ENCODE measurements around the gene SS18L1.

The SS18L1 gene

GRCh38 chr20:62118113-62119043, 25.2 kb upstream of the SS18L1 start:
- no peak for DNase-seq
- in situ Hi-C loops (cut with MboI; ENCODE audit: low pct_unique_long_range_greater_than_20kb, low sequenced_read_pairs): no loop called here

GRCh38 chr20:62119115-62119514, 24.5 kb upstream of the SS18L1 start:
- no peak for DNase-seq
- in situ Hi-C loops (cut with MboI; ENCODE audit: low pct_unique_long_range_greater_than_20kb, low sequenced_read_pairs): no loop called here

DNA sequence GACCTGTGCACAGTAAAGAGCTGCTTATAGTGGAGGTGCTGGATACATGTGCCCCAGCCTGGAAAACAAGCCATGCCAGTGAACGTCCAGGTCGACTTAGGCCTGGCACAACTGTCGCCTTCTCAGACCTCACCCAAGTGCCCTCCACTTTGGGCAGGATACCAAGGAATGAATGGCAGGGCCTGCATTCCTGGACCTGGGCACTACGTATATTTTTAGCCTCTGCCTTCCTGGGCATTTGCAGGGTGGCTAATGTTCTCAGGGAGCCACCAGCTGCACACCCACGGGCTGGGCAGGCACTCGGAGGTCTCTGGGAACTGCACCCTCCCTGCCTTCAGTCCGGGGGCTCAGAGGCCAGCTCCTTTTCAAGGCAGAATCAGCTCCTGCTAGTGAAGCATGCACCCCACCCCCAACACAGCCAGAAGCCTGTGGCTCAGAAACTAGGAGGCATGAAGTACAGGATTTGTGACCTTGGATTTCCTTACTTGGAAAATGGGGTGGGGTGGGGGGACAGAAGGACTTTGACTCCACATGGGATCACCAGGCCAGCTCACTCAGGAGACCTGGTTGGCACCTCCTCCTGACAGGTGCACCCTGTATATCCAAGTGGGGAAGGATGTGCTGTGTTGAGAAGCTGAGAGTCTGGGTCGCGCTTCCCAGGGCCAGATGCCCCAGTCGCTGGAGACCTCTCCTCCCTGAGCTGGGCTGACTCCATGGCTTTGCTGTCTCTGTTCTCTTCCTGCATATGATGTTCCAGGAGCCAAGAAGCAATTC, 23.8 kb upstream of the SS18L1 start:
- no peak for DNase-seq
- in situ Hi-C loops (cut with MboI; ENCODE audit: low pct_unique_long_range_greater_than_20kb, low sequenced_read_pairs): no loop called here

DNA sequence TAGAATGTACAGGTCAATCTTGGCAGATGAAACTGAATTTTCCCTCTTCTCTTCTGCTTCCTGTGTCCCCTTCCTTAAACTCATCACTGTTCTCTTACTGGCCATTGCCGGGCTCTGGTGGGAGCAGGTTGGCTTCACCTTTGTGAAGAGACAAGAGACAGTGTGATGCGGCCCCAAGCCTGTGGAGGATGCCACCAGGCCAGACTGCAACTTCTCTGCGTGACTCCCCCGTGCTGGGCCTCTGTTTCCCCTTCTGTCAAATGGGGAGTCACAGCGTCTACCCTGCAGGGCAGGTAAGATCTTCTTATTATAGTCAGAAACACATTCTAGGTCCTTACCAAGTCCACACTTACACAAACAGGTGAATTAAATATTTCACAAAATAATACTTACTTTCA, 23.2 kb upstream of the SS18L1 start:
- in situ Hi-C loops (cut with MboI; ENCODE audit: low pct_unique_long_range_greater_than_20kb, low sequenced_read_pairs): no loop called here
- DNase-seq: no peak

DNA sequence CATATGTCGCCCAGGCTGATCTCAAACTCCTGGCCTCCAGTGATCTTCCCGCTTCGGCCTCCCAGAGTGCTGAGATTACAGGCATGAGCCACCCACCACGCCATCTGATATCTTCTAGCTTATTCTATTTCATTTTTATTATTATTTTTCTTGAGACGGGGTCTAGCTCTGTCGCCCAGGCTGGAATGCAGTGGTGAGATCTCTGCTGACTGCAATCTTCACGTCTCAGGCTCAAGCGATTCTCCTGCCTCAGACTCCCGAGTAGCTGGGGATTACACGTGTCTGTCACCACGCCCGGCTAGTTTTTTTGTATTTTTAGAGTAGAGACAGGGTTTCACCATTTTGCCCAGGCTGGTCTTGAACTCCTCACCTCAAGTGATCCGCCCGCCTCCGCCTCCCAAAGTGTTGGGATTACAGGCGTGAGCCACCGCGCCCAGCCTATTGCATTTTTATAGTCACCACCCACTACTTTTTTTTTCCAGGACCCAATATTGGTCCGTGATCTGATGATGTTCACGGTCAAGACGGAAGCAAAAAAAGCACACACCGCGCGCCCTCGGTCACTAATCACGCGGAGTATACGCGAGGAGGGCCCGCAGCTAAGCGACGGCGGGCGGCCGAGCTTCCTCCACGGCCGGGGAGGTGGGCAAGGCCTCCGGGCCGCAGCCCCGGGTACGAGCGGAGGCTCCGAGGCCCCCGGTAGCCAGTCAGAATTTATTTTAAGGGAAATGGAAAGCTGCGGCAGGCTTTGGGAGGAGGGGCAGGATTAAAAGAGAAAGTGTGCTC, 22.4 kb upstream of the SS18L1 start:
- in situ Hi-C loops (cut with MboI; ENCODE audit: low pct_unique_long_range_greater_than_20kb, low sequenced_read_pairs): no loop called here
- no peak for DNase-seq

GRCh38 chr20:62121776-62122653, 21.6 kb upstream of the SS18L1 start, which contains the start of gene LSM14B:
LSM14B (plus strand) TSS chr20:62122475; CDS start chr20:62122667, 192 bp downstream.
- in situ Hi-C loops (cut with MboI; ENCODE audit: low pct_unique_long_range_greater_than_20kb, low sequenced_read_pairs): no loop called here
- peak; percentile 96 for DNase-seq

- in situ Hi-C loops (cut with MboI; ENCODE audit: low pct_unique_long_range_greater_than_20kb, low sequenced_read_pairs): no loop called here
- no peak for DNase-seq
Observed at GRCh38 chr20:62122654-62123449, 20.7 kb upstream of the SS18L1 start.

DNA sequence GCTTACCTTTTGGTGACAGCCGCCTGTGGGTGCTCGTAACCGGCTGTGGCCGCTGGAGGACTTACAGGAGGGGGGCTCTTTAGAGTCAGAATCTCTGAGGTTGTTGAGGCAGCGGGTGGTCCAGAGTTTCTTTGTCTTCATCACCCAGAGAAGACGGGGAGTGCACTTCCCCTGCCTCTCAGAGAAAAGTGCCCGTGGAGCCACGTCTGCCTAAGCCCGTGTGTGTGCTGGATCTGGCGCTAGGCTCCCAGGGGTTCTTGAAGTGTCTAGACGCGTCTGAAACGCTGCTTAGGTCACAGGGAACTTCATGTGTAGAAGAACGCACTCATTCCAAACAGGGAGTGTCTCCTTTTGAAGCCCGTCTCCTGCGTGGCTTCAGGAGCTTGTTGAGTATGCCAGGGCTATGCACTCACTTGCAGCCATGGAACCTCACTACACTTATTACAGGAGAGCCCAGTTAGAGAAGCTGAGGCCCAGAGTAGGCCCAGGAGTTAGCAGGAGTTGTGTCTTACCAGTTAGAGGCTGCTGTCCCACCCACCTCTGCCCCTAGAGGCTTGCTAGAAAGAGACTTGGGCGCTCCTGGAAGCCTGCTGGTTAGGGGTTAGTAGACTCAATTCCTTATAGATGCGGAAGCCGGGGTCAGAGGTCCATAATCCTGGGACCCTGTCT, 20.0 kb upstream of the SS18L1 start:
- in situ Hi-C loops (cut with MboI; ENCODE audit: low pct_unique_long_range_greater_than_20kb, low sequenced_read_pairs): no loop called here
- peak; percentile 38 for DNase-seq

DNA sequence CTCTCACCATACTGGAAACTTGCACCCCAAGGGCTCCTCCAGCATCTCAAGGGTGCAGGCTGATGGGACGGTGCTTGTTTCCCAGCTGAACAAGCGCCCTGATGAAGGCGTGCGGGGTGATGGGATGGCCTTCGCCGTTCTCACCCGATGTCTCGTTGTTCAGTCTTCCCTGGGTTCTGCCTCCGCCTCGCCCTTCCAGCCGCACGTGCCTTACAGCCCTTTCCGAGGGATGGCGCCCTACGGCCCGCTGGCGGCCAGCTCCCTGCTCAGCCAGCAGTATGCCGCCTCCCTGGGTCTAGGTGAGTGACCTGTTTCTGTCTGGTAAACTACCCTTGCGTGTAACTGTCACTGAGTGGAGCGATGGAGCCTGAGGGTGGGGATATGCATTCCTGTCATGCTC, 17.4 kb upstream of the SS18L1 start:
- in situ Hi-C loops (cut with MboI; ENCODE audit: low pct_unique_long_range_greater_than_20kb, low sequenced_read_pairs): no loop called here
- DNase-seq: no peak

DNA sequence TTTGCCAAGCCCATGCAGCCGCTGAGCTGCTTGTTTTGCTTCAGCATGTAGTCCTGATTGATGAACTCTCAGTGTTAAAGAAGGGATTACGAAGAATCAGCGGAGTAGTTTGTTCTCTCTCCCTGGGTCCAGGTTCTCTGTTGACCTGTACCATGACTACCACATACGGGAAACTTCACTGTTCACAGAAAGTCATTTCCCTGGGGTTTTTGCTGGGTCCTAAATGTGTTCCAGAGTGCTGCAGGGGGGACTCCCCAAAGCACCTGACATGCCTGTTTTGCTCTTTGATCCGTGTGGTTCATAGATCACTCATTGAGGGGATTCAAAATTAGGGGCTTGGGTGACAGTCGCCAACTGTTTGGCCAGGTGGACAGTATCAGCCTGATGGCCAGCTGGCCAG, 15.8 kb upstream of the SS18L1 start:
- in situ Hi-C loops (cut with MboI; ENCODE audit: low pct_unique_long_range_greater_than_20kb, low sequenced_read_pairs): no loop called here
- no peak for DNase-seq

- no peak for DNase-seq
- in situ Hi-C loops (cut with MboI; ENCODE audit: low pct_unique_long_range_greater_than_20kb, low sequenced_read_pairs): no loop called here
Observed at GRCh38 chr20:62128502-62128901, 15.1 kb upstream of the SS18L1 start.

DNA sequence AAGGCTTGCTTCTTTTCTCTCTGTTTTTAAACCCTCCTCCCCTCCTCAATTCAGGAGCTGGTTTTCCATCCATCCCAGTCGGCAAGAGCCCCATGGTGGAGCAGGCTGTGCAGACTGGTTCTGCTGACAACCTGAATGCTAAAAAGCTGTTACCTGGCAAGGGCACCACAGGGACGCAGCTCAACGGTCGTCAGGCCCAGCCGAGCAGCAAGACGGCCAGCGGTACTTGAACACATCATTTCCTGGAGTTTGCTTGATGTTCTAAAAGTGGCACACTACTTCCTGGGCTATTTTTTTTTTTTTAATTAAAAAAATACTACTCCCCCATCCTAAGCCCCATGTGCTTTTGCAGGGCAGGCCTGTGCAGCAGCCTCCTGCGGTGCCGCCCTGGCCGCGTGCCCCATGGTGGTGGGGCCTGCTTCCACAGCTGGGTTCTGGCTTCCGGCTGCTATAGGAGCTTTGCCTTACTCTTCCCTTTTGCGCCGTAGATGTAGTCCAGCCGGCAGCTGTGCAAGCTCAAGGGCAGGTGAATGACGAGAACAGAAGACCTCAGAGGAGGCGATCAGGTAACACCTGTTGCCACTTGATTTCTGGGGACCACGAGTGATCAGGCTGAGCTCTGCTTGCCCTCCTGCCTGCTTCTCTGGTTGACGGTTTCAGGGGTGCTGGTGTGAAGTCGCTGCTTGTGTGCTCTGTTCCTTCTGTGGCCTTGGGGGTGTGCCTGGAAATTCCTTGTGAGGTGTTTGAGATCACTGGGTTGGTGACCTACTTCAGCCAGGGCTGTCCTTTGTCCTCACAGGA, 13.6 kb upstream of the SS18L1 start:
- DNase-seq: no peak
- in situ Hi-C loops (cut with MboI; ENCODE audit: low pct_unique_long_range_greater_than_20kb, low sequenced_read_pairs): no loop called here

GRCh38 chr20:62131560-62132320, 11.8 kb upstream of the SS18L1 start:
- in situ Hi-C loops (cut with MboI; ENCODE audit: low pct_unique_long_range_greater_than_20kb, low sequenced_read_pairs): no loop called here
- DNase-seq: no peak

DNA sequence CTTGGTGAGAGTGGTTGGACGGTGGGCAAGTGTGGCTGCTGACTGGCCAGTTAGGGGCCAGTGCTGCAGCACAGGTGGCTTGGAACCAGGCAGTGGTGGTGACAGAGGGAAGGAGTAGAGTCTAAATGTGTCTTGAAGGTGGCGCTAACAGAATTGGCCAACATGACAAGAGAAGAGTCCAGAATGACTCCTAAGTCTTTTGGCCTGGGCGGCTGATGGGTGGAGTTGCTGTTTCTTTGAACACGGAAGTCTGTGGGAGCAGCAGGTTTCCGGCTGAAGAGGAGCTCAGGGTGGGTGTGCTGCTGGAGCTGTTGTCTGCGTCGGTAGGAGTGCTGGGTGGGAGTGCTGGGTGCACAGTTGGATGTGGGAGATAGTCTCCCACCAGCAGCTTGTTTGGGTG, 11.1 kb upstream of the SS18L1 start:
- DNase-seq: no peak
- in situ Hi-C loops (cut with MboI; ENCODE audit: low pct_unique_long_range_greater_than_20kb, low sequenced_read_pairs): no loop called here

DNA sequence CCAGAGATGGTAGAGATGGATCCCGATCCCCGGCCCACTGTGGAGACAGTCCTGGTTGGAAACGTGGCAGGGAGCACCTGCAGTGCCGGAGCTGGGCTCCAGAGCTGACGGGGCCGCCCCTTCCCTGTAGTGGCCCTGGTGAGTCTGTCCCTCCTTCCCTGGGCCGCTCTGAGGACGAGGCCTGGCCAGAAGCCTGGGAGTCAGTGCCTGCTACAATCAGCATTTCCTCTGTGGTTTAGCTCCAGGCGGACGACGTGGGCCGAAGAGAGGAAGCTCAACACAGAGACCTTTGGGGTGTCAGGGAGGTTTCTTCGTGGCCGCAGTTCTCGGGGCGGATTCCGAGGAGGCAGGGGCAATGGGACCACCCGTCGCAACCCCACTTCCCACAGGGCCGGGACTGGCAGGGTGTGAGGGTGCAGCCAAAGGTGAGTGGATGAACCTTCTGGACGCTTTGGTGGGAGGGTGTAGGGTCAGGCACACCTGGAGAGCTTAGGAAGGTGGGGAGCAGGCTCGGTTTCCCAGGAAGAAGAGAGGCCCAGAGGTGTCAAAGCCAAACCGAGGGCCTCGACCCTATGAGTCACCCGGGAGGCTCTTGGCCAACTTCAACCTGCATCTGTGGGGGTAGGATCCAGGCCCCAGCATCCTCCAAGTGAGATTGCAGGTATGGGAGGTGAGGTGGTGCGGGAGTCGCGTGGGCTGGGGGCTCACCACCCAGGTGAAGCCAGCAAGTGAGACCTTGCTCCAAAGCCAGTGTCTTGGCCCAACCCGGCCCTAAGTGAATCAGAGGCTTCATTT, 10.3 kb upstream of the SS18L1 start:
- DNase-seq: no peak
- in situ Hi-C loops (cut with MboI; ENCODE audit: low pct_unique_long_range_greater_than_20kb, low sequenced_read_pairs): no loop called here

Data from KBM-7 (cell line).